Fibroblast of skin of scalp (primary cell): ENCODE results near the gene FLYWCH1.
"Not testable (repeated sequence)": the region's sequence is repeated elsewhere in the genome, so short reads cannot be mapped to it uniquely, and the experiment has no call there.

Experiments used
- DNase-seq: peaks from one replicate; pipeline ENCODE4 v3.0.0-alpha.2; 2013

FLYWCH1 gene

DNA sequence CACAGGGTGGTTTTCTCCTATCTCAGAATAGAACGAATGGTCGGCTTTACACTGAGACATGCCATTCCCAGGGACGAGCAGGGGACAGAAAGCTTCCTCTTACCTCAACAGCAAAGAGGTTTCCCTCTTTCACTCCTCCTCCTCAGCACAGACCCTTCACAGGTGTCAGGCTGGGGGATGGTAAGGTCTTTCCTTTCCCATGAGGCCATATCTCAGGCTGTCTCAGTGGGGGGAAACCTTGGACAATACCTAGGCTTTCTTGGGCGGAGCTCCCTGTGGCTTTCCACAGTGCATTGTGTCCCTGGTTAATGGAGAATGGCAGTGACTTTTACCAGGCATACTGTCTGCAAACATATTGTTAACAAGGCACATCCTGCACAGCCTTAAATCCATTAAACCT, 16.4 kb downstream of the FLYWCH1 start:
- not testable (repeated sequence) for DNase-seq

DNA sequence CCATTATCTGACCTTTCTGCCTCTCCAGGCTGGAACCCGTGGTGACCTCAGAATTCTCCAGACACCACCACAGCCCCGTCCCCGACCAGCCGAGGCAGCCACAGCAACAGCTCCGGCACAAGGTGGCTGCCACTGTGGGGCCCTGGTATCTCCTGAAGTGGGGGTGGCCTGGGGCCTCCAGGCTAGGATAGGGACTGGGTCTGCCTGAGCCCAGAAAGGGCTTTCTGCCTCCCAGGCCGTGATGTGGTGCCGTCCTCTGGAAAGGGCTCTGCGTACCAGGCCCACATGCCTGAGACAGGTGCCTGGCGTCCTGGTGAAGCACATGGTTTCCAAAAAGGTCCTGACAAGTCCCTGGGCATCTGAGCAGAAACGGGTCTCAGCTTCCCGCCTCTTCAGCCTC, 17.1 kb downstream of the FLYWCH1 start:
- no peak for DNase-seq

DNA sequence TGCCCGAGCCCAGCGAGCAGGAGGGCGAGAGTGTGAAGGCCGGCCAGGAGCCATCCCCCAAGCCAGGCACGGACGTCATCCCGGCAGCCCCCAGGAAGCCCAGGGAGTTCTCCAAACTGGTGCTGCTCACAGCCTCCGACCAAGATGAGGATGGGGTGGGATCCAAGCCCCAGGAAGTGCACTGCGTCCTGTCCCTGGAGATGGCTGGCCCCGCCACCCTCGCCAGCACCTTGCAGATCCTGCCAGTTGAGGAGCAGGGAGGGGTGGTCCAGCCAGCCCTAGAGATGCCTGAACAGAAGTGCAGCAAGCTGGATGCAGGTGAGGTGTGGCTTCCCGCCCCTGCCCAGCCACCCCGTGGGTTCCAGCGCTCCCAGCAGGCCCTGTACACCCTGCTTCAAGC, 18.0 kb downstream of the FLYWCH1 start:
- DNase-seq, result no peak

DNA sequence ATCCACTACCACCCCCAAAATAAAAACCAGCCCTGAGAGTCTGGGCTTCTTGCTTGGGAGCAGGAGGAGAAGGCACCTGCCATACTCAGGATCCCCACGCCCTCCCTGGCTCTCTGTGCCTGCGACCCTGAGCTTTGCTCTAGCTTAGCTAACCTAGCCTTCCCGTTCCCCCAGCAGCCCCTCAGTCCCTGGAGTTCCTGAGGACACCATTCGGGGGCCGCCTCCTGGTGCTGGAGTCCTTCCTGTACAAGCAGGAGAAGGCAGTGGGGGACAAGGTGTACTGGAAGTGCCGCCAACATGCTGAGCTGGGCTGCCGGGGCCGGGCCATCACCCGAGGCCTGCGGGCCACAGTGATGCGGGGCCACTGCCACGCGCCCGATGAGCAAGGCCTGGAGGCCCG, 18.5 kb downstream of the FLYWCH1 start:
- no peak for DNase-seq

DNA sequence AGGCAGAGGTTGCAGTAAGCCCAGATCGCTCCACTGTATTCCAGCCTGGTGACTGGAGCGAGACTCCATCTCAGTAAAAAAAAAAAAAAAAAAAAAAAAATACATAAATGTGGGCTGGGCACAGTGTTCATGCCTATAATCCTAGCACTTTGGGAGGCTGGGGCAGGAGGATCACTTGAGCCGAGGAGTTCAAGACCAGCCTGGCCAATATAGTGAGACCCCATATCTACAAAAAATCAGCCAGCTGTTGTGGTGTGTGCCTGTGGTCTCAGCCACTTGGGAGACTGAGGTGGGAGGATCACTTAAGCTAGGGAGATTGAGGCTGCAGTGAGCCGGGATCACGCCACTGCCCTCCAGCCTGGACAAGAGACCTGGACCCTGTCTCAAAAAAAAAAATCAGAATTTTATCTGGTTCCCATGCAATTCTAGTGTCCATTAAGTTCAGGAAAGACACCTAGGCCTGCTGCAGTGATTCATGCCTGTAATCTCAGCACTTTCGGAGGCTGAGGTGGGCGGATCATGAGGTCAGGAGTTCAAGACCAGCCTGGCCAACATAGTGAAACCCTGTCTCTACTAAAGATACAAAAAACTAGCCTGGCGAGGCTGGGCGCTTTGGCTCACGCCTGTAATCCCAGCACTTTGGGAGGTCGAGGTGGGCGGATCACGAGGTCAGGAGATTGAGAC, 19.6 kb downstream of the FLYWCH1 start:
- not testable (repeated sequence) for DNase-seq

DNA sequence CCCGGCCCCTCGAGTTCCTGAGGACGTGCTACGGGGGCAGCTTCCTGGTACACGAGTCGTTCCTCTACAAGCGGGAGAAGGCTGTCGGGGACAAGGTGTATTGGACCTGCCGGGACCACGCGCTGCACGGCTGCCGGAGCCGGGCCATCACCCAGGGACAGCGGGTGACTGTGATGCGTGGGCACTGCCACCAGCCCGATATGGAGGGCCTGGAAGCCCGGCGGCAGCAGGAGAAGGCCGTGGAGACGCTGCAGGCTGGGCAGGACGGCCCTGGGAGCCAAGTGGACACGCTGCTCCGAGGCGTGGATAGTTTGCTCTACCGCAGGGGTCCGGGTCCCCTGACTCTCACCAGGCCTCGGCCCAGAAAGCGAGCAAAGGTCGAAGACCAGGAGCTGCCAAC, 21.4 kb downstream of the FLYWCH1 start:
- no peak for DNase-seq

DNA sequence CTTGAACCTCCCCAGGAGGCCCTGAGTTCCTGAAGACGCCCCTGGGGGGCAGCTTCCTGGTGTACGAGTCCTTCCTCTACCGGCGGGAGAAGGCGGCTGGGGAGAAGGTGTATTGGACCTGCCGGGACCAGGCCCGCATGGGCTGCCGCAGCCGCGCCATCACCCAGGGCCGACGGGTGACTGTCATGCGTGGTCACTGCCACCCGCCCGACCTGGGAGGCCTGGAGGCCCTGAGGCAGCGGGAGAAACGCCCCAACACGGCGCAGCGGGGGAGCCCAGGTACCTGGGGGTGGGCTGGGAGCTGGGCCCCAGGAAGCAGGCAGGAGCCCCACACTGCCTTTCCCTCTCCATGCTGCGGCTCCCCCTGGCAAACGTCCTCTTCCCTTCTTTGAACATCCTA, 22.0 kb downstream of the FLYWCH1 start:
- DNase-seq, result no peak

DNA sequence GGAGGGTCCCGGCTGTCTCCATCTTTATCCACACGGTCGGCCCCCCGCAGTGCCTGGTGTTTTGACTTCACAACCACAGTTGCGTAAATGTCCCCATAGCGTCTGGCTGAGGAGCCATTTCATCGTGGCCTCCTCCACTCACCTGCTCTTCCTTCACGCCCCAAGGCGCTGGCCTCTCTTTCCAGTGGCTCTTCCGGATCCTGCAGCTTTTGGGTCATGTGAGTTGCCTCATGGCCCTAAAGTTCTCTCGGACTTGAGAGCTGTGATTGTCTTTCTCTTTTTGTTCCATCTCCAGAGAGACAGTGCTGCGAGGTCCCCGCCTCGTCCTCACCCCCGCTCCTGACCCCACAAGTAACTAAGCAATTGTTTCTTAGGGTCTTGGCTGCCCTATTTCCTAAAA, 22.7 kb downstream of the FLYWCH1 start:
- DNase-seq, result no peak

DNA sequence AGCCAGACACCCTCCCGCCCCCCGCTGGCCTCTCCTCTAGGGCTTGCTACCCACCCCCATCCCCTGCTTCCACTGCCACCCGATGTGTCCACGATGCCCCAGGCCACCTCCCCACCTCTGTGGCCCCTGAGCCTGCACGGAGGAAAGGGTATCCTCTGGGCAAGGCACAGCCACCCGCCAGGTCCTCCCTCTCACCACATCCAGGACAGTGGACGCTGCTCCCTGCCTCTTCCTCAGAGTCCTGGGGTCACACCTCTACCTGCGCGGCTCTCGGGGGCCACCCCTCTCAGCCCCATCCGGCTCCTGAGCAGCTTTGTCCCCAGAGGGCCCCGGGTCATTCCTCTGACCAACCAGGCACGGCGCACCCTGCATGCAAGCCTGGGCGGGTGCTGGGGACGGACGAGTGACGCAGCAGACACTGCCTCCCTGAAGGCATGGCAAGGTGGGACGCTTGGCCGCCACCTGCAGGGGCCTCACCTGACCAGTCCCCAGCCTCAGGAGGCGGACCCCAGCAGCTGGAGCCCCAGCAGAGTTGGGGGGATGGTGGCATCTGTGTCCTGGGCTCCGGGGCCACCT, 24.8 kb downstream of the FLYWCH1 start:
- DNase-seq, result no peak

DNA sequence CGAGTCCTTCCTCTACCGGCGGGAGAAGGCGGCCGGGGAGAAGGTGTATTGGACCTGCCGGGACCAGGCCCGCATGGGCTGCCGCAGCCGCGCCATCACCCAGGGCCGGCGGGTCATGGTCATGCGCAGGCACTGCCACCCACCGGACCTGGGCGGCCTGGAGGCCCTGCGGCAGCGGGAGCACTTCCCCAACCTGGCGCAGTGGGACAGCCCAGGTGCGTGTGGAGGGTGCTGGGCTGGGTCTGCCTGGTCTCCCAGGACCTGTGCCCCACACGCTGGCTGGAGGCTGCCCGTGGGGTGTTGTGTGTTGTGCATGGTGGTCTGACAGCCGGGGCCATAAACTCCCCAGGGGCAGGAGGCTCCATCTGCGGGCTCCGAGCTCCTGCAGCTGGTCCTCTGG, 25.4 kb downstream of the FLYWCH1 start:
- no peak for DNase-seq

DNA sequence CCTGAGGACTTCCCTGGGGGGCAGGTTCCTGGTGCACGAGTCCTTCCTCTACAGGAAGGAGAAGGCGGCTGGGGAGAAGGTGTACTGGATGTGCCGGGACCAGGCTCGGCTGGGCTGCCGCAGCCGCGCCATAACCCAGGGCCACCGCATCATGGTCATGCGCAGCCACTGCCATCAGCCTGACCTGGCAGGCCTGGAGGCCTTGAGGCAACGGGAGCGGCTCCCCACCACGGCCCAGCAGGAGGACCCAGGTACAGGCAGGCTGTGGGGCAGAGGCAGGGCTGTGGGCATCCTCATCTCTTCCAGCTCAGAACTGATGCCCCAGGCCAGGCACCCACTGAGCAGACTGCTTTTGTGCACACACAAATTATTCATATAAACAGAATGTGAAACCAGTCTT, 26.5 kb downstream of the FLYWCH1 start:
- no peak for DNase-seq

DNA sequence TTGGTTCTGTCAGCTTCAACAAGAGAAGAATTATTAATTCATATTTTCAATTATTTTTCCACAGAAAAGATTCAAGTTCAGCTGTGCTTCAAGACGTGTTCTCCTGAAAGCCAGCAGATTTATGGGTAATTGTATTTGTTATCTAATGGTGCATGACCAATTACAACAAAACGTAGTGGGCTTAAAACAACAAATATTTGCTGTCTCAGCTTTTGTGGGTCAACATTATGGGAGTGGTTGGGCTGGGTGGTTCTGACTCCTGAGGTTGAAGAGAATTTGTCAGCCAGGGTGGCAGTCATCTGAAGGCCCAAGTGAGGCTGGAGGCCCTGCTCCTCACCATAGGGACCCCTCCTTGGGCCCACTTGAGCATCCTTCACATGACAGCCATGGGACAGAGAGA, 28.2 kb downstream of the FLYWCH1 start:
- DNase-seq, result no peak

DNA sequence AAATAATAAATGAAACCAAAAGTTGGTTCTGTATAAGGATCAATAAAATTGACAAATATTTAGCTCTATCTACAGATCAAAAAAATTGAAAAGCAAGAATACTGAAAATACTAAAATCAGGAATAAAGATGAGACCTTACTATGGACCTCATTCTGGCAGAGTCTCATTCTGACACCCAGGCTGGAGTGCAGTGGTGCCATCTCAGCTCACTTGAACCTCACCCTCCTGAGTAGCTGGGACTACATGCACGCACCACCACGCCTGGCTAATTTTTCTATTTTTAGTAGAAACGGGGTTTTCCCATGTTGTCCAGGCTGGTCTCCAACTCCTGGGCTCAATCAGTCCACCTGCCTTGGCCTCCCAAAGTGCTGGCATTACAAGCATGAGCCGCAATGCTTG, 30.3 kb downstream of the FLYWCH1 start:
- no peak for DNase-seq

DNA sequence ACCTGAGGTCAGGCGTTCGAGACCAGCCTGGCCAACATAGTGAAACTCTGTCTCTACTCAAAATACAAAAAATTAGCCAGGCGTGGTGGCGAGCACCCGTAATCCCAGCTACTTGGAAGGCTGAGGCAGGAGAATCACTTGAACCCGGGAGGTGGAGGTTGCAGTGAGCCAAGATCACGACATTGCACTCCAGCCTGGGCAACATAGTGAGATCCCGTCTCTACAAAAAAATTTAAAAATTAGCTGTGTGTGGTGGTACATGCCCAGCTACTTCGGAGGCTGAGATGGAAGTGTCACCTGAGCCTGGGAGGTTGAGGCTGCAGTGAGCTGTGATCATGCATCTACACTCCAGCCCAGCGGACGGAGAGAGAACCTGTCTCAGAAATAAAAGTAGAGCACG, 32.0 kb downstream of the FLYWCH1 start:
- DNase-seq, result not testable (repeated sequence)

DNA sequence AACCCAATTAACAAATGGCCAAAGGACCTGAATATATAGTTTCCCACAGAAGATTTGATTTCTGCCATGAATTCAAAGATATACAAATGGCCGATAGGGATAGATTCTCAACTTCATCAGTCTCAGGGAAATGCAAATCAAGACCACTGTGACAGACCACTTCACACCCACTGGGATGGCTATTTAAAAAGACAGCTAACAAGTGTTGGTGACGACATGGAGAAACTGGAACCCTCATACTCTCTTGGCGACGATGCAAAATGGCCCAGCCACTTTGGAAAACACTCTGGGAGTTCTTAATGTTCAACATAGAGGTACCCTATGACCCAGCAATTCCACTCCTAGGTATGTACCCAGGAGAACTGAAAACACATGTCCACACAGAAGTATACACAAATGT, 34.9 kb downstream of the FLYWCH1 start:
- DNase-seq, result no peak

DNA sequence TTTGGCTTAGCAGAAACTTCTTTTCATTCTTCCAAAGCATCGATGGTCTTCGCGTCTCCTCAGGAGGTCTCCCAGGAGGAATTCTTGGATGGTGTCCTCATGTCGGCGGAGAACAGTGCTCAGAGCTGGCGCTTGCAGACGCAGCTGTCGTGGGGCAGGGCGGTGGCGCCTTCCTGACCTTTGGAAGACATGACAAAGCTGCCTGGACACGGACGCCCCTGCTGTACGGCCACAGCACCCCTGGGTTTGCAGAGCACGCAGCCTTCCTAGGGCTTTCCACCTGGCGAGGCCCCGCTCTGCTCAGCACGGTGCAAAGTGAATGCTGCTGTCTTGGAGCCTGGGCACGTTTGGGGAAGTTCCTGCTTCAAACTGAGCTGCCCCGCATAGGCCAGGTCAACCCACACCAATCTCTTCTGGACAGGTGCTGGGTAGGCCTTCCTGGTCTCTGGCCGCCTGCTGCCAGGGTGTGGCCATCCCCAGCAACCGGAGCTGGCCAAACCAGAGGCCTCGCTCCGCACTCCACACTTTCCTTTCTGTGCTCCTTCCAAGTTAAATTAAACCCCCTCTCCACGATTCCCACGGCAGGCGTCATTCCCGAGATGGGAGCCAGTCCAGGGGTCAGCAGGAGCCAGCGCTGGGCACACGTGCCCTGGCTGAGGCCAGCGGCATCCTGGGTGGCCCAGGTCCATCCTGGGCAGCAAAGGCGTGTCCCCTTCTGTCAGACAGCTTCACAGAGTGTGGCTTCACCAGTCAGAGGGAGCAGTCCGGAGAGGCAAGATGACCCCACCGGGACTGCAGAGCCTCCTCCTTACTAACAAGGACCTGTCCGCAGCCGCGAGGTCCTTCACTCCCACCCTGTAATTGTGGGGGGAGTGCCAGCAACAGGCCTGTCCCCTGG, 37.3 kb downstream of the FLYWCH1 start:
- no peak for DNase-seq

DNA sequence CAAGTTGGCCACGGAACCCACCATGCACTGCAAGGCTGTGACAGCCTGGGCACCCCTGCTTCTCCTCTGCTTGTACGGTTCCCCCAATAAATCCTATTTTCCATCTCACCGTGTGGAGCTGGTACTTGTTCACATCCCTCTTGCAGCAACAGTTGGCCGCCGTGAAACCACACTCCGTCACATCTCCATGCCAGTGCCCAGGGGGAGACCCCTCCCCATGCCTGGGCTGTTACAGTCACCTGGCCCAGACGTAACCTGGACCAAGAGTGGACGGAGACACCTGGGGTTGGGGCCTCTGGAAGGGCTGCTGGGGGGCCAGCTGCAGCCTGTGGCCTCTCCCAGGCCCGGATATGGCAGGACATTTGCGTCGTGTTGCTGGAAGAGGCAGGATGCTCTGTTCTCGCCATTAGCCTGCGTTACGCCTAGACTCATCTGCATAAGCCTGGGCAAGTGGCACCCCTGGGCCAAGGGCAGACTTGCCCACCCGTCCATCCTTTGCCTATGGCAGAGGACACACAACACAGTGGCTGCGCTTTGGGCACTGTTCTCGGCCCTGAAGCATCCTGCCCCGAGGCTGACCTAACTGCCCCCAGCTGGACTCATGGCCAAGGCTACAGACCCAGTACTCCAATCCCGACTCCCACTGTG, 38.1 kb downstream of the FLYWCH1 start:
- DNase-seq, result no peak

DNA sequence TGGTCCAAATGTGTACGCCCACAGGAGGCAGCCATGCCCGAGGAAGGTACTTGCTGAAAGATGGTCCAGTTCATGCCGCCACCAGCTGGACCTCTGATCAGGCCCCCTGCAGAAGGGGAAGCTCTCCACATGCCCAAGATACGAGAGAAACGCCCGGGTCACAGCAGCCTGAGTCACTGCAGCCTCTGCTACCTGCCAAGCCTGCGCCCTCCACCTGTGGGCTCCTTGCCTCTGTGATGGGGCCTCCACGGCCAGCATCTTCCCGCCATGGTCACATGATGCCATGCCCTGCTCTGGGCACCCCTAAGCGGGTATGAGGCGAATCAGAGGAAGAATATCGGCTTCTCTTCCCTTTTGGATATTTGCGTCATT, 38.6 kb downstream of the FLYWCH1 start:
- no peak for DNase-seq

DNA sequence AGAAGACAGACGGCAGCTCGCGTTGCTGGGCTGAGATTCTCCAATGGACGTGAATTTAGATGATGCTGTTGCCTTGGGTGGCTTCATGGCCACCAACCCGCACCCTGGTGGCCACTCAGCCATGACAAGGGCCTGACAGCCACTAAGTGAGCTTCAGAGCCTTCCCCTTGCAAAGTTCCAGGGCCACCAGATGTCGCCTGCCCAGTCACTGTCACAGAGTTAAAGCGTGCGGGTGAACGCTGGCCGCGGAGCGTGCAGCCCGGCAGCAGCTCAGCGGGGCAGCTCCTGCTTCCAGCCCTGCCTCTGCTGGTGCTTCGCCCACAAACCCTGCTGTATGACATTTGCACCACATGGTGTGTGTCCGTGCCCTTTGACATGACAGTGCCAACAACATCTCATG, 39.0 kb downstream of the FLYWCH1 start:
- no peak for DNase-seq

DNA sequence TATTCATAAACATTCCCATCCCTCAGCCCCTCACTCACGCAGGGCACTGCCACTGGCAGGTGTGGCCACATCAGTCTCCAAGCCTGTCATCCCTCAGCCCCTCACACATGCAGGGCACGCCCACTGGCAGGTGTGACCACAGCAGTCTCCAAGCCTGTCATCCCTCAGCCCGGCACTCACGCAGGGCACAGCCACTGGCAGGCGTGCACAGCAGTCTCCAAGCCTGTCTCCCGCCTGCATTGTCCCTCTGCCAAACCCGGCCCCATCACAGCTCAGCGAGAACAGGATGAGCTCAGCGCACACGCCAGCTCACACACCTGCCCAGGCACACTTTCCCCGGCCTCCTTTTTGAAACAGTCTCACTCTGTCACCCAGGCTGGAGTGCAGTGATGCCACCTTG, 40.9 kb downstream of the FLYWCH1 start:
- no peak for DNase-seq

DNA sequence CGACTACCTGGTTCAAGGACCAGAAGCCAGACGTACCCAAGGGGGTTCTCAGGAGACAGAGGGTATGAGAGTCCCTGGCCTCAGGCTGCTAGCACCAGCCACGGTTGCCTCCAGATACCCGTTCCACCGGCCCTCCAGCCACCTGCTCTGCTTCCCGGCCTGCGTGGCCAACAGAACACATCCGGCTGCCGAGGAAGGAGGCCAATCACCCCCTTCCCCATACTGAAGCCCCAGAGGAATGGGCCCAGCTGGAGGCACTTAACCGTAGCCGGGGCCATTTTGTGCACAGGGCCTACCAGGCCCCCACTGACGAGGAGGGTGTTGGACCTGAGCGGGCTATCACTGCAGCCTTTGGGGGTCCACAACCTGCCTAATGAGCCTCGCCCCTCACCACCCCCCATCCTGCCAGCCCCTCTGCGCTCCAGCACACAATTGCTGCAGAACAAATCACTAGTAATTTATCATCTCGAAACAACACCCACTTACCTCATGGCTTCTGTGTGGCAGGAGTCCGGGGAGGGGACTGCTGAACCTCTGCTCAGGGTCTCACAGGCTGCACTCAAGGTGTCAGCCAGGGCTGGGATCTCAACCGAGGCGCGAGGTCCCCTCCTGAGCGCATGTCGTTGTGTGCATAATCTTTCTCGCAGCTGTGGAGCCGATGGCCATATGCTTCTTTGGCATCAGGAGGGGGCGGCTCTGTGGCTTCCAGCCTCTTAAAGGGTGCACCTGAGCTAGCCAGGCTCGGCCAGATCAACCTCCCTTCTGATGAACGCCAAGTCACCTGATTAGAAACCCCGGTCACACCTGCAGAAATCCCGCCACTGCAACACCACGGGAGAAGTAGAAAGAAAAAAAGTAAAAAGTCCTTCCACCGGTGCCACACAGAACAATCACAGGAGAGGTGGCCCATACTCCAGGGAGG, 42.2 kb downstream of the FLYWCH1 start:
- no peak for DNase-seq

DNA sequence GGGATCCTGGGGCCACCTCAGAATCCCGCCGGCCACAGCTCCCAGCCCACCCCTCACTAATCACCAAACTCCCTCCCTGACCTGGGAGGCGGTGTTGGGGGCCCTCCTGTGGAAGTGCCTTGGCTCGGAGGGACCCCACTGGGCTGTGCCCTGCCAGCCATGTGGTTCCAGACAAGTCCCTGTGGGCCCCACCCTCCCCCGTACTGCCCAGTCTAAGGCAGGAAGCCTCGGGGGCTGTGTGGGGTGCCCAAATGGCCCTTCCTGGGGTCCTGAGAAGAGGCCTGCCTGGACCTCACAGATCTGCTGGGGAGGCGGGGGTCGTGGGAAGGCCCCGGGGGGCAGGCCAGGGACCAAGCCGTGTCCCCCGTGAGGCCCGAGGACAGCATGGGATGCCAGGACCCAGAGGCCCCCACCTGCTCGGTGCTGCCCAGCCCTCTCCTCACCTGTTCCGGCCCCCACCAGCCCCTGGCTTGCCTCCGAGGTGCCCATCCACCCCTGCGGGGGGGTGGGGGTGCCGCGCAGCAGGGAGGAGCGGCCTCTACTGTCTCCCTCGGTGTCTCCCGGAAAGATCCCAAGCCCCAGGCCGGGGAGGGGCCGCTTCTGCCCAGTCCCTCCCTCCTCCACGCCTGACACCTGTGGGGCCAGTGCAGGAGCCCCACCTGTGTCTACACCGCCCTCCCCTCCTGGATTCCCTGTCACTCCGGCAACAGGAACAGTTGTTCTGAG, 43.1 kb downstream of the FLYWCH1 start:
- no peak for DNase-seq
